CD4-positive, alpha-beta T cell treated with Interleukin-1 beta for 1 hour (primary cell): ENCODE data around the gene SLC35B1.

Experiments
- DNase-seq, 2 donors: peaks; one replicate each; pipeline ENCODE4 v3.0.0-alpha.2; 2020 to 2022

Gene SLC35B1

DNA sequence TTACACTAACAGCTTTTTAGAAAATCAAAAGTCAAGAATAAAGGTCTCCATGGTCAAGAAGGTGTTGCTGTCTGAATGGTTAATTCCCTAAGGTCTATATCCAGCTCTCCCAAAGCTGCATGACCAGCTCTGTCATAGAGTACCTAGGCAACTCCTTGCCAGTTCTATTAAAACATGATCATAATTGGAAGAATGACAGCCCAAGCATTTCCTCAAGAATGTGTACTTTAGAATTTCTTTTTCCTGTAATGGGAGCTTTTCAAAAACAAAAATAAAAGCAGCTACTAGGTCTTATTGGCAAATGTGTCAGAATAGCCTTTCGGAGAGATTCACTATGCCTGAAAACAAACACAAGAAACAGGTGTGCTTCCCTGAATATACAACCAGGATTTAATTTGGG, 37.8 kb downstream of the SLC35B1 start:
- DNase-seq = no peak

- no peak for DNase-seq
These were observed 39.9 kb downstream of the SLC35B1 start for GRCh38 chr17:49667854-49668253.

GRCh38 chr17:49664706-49665211, 43.0 kb downstream of the SLC35B1 start:
- DNase-seq = no peak

- DNase-seq = no peak
These were observed 47.9 kb downstream of the SLC35B1 start for GRCh38 chr17:49659661-49660382.

DNA sequence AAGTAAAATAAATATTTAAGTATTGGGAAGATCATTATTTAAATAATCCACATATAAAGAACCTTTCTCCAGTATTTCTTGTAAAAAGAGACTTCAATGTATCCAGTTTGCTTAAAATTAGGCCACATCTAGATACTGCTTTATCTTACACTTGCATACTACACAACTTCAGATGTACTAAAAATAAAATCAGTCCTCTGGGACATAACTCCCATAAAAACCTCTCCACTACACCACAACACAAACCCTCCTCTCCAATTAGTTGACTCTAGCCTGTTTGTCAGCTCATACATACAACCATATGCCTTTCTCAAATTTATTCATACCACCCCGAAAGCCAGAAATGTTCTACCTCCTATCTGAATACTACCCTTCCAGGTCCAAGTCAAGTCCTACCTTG, 51.5 kb downstream of the SLC35B1 start:
- DNase-seq = no peak
